ENCODE measurements around the gene SATL1.

The SATL1 gene

GRCh38 chrX:85051627-85052026, 192.0 kb downstream of the SATL1 start:
- Histone ChIP-seq H3K36me3 (ENCODE audit: control insufficient read depth, insufficient read depth, low read length) (no peaks in the 10 kb centered on the region), H3K4me3 (ENCODE audit: extremely low read depth, insufficient read depth, low read length, poor library complexity, severe bottlenecking) (no peak overlapping the region), H3K27ac (ENCODE audit: low read depth, low read length, severe bottlenecking) (no peak overlapping the region), H3K4me1 (ENCODE audit: control insufficient read depth, insufficient read depth, low read length, poor library complexity, severe bottlenecking) (no peaks in the 10 kb centered on the region), H3K9me3 (ENCODE audit: control insufficient read depth, low read length) (no peaks in the 10 kb centered on the region)
- WGBS, 2 experiments (ENCODE audit: insufficient coverage in 2 of 2): 100% methylated on average over 1 of the region's 1 CpG; no CpG with 5 or more reads in 1 of the 2 experiments

Measured in mesodermal cell (in vitro differentiated cells).